Testis (tissue), 3 donors: ENCODE measurements around the gene TRIO. TPM values are rescaled to one million over a fixed set of nuclear protein-coding genes. Genes with fewer than 3 reads are reported as not detected.

Experiments
- DNase-seq: peaks from one replicate; pipeline ENCODE4 v3.0.0-alpha.2; 2019
- H3K27ac ChIP-seq, 2 donors: fragments of 200-600 bp; sonication (generic); one replicate each; pipeline ENCODE4 v1.5.1; 2019
- H3K27me3 ChIP-seq: fragments of 200-600 bp; sonication (generic); one replicate; pipeline ENCODE4 v1.5.1; 2019
- H3K36me3 ChIP-seq: fragments of 200-600 bp; sonication (generic); one replicate; pipeline ENCODE4 v1.5.1; 2017; ENCODE audit warnings: low read depth; ENCODE audit errors: missing control alignments
- H3K4me1 ChIP-seq: fragments of 200-600 bp; sonication (generic); one replicate; pipeline ENCODE4 v1.5.1; 2019
- H3K4me3 ChIP-seq, 2 donors: fragments of 200-600 bp; sonication (generic); one replicate each; pipeline ENCODE4 v1.5.1; 2017 to 2019
- H3K9me3 ChIP-seq: fragments of 200-600 bp; sonication (generic); one replicate; pipeline ENCODE4 v1.5.1; 2017
- CTCF ChIP-seq, 3 experiments: fragments of 450-650 bp in 2 of 3; fragments of 200-600 bp in 1 of 3; sonication (generic) in 1 of 3; IDR thresholded peaks; one replicate each; pipeline ENCODE4 v1.5.1; 2016 to 2019; ENCODE audit warnings: antibody characterized with exemption in 3 of 3, mild to moderate bottlenecking in 2 of 3, moderate library complexity in 1 of 3
- POLR2A ChIP-seq: fragments of 450-650 bp; IDR thresholded peaks from one replicate; pipeline ENCODE4 v1.6.1; 2017; ENCODE audit warnings: antibody characterized with exemption, mild to moderate bottlenecking, moderate library complexity
- WGBS, 2 donors: methylation state at CpG; one replicate each; pipeline ENCODE4 v1.1.5; 2018; 5-methylcytosine and 5-hydroxymethylcytosine counted together
- intact Hi-C: fragments of 100-400 bp; cut with DNase I; formaldehyde crosslinking; loops from one replicate; pipeline ENCODE4 v1.15.1; 2023; ENCODE audit warnings: low total_unique reads
- polyA plus RNA-seq: library from polyadenylated mRNA; stranded (reverse); fragments of 350-450 nt; fragmentation: Illumina TruSeq; extraction: RNeasy Lipid Tissue Mini Kit (QIAGEN cat#74804); gene quantifications from one replicate; pipeline ENCODE4 v1.2.3, GENCODE V29; 2014; ENCODE audit warnings: low read depth, low replicate concordance; ENCODE audit not compliant: insufficient read depth
- total RNA-seq, 2 donors: library from RNA; depleted of rRNA; stranded (reverse); fragments of >200 nt; gene quantifications; one replicate each; pipeline ENCODE4 v1.2.3, GENCODE V29; 2016

The TRIO gene
- total and polyA plus RNA-seq, 3 donors from 2014 or later = 47.2 to 295 (median 249) TPM

GRCh38 chr5:14417792-14418765 is 274.9 kb downstream of the TRIO start:
- H3K27me3 ChIP-seq = no peaks in the 10 kb centered on the region
- peak overlapping the region in 1 of 2 donors; percentile 64 for H3K27ac ChIP-seq
- no peaks in the 10 kb centered on the region for H3K9me3 ChIP-seq
- peaks cover 14% of the 10 kb centered on the region for H3K4me1 ChIP-seq
- intact Hi-C loops = no loop called here
- 88 to 95% methylated on average over 16 to 17 of the region's 17 CpGs for WGBS, 2 donors
- TF ChIP-seq CTCF (IDR thresholded peaks at IDR 0.05) = no peak
- no peak for TF ChIP-seq POLR2A
- DNase-seq = no peak
- H3K36me3 ChIP-seq = no peaks in the 10 kb centered on the region
- no peak overlapping the region for H3K4me3 ChIP-seq

GRCh38 chr5:14419686-14420085 is 276.5 kb downstream of the TRIO start:
- H3K4me3 ChIP-seq = no peak overlapping the region
- H3K4me1 ChIP-seq = peaks cover 14% of the 10 kb centered on the region
- no peaks in the 10 kb centered on the region for H3K36me3 ChIP-seq
- H3K9me3 ChIP-seq = no peaks in the 10 kb centered on the region
- intact Hi-C loops = no loop called here
- no peak for TF ChIP-seq CTCF (IDR thresholded peaks at IDR 0.05)
- no peak overlapping the region for H3K27ac ChIP-seq
- DNase-seq = no peak
- 95% methylated on average over 6 of the region's 12 CpGs; no CpG with 5 or more reads in 1 of the 2 donors for WGBS, 2 donors
- H3K27me3 ChIP-seq = no peaks in the 10 kb centered on the region

- 55 to 62% methylated on average over 7 of the region's 7 CpGs for WGBS, 2 donors
- Histone ChIP-seq H3K27ac (no peak overlapping the region), H3K4me3 (no peak overlapping the region), H3K27me3 (no peaks in the 10 kb centered on the region), H3K4me1 (peaks cover 14% of the 10 kb centered on the region), H3K36me3 (no peaks in the 10 kb centered on the region), H3K9me3 (no peaks in the 10 kb centered on the region)
- DNase-seq = no peak
- TF ChIP-seq POLR2A (no peak), CTCF (IDR thresholded peaks at IDR 0.05) (no peak)
- intact Hi-C loops = no loop called here
Measured at GRCh38 chr5:14420101-14420811, 277.1 kb downstream of the TRIO start.

- intact Hi-C loops = no loop called here
Measured at GRCh38 chr5:14421851-14422250, 278.7 kb downstream of the TRIO start.

More at GRCh38 chr5:14421851-14422250, 278.7 kb downstream of the TRIO start:
- H3K4me3 ChIP-seq = no peak overlapping the region
- no peaks in the 10 kb centered on the region for H3K27me3 ChIP-seq
- no peak overlapping the region for H3K27ac ChIP-seq
- no peaks in the 10 kb centered on the region for H3K9me3 ChIP-seq
- DNase-seq = no peak
- no peaks in the 10 kb centered on the region for H3K36me3 ChIP-seq
- no peak for TF ChIP-seq POLR2A
- no peak for TF ChIP-seq CTCF (IDR thresholded peaks at IDR 0.05)
- WGBS, 2 donors = 91 to 96% methylated on average over 8 of the region's 8 CpGs
- H3K4me1 ChIP-seq = peaks cover 14% of the 10 kb centered on the region
